H1 (cell line): Measurements from ENCODE around the gene AGAP1. TPM values are rescaled to one million over a fixed set of nuclear protein-coding genes. Genes with fewer than 3 reads are reported as not detected.

ENCODE experiments used
- JUN ChIP-seq: IDR thresholded peaks from 2 replicates; pipeline ENCODE4 v1.6.1; 2011; ENCODE audit warnings: low read depth, mild to moderate bottlenecking, improper control_type of control experiment, low read length
- polyA plus RNA-seq, 7 experiments: library from polyadenylated mRNA; depleted of rRNA in 3 of 7; stranded (reverse) in 5 of 7; unstranded in 2 of 7; fragments of >200 nt in 5 of 7; fragments of 200-250 nt in 2 of 7; gene quantifications; 1 replicate in 5 of 7; 2 replicates in 1 of 7; 4 replicates in 1 of 7; pipeline versions ENCODE4 v1.2.1 to v1.2.3, GENCODE V29; 2011 to 2013; ENCODE audit warnings: missing spikeins in 2 of 7, mixed read lengths in 2 of 7
- total RNA-seq: library from RNA; stranded (reverse); fragmentation: NEBNext Ultra II Directional; extraction: Animal tissue kit (Norgen Biotek cat#: 25700); gene quantifications from 2 replicates; pipeline ENCODE4 v1.2.1, GENCODE V29; 2021

Gene AGAP1
- total and polyA plus RNA-seq, 2 of the 8 experiments (the other 6 are each of a cell fraction or from before 2014, with no cell fraction given), result 18.1 to 39.4 TPM

DNA sequence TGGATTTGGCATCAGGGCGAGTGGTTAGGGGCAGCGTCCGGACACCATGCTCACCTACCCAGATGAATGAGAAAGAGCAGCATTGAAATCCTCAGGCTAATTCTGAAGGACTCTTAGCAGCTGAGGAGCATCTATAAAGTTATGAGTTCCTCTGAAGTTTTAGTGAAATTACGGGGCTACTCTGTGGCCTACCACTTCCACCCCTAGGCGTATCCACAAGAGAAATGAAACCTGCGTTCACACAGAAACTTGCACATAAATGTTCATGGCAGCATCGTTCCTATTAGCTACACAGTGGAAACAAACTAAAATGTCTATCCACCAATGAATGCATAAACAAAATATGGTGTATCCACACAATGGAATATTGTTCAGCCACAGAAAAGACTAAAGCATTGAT lies 576.4 kb downstream of the AGAP1 start (continued):
- TF ChIP-seq JUN, result no peak
- TF ChIP-seq, all 59 proteins: peak for 0
